WTC11 (cell line): ENCODE data around the gene ZIC4. TPM values are rescaled to one million over a fixed set of nuclear protein-coding genes. Genes with fewer than 3 reads are reported as not detected.
A peak's percentile ranks its signal among the peaks of the same experiment; 100 is the strongest.

ENCODE experiments used
- ATAC-seq: fragments of 200-7000 bp; cut with Tn5 transposase; 2 replicates; pipeline ENCODE4 v1.10.0; 2021; ENCODE audit warnings: mild to moderate bottlenecking, moderate library complexity
- CTCF ChIA-PET: fragments of 300-600 bp; sonication (Branson Sonifier 250); formaldehyde crosslinking; loops from one replicate; lab custom pipeline; 2021; ENCODE audit warnings: antibody characterized with exemption; lab: Charles Lee
- POLR2A ChIA-PET: fragments of 350-600 bp; sonication (Branson Sonifier 250); formaldehyde crosslinking; loops from one replicate; lab custom pipeline; 2021; ENCODE audit warnings: antibody characterized with exemption; lab: Charles Lee
- DNase-seq: peaks from one replicate; pipeline ENCODE4 v3.0.0; 2021; ENCODE audit warnings: low spot score
- H3K27ac Mint-ChIP-seq: 2 replicates; pipeline ENCODE4 v1.8.0; 2021; ENCODE audit warnings: mixed read lengths
- H3K27me3 Mint-ChIP-seq: 2 replicates; pipeline ENCODE4 v1.8.0; 2021; ENCODE audit warnings: low read depth, mild to moderate bottlenecking, moderate library complexity, mixed read lengths
- H3K36me3 Mint-ChIP-seq: 2 replicates; pipeline ENCODE4 v1.8.0; 2021; ENCODE audit warnings: mixed read lengths
- H3K4me1 Mint-ChIP-seq: 2 replicates; pipeline ENCODE4 v1.8.0; 2022; ENCODE audit warnings: mixed read lengths
- H3K4me3 Mint-ChIP-seq: 2 replicates; pipeline ENCODE4 v1.8.0; 2021; ENCODE audit warnings: mild to moderate bottlenecking, moderate library complexity, mixed read lengths
- H3K9me3 Mint-ChIP-seq: 2 replicates; pipeline ENCODE4 v1.8.0; 2021; ENCODE audit warnings: mixed read lengths
- ATF1 ChIP-seq: sonication (generic); formaldehyde crosslinking; IDR thresholded peaks from 2 replicates; pipeline ENCODE4 v1.8.1; 2023; ENCODE audit warnings: mild to moderate bottlenecking, moderate library complexity, missing genetic modification reagents
- ERG ChIP-seq: fragments of 250-450 bp; sonication (Bioruptor Pico); IDR thresholded peaks from 2 replicates; pipeline ENCODE4 v1.8.0; 2021; ENCODE audit warnings: mild to moderate bottlenecking
- ETV6 ChIP-seq: sonication (generic); formaldehyde crosslinking; IDR thresholded peaks from 2 replicates; pipeline ENCODE4 v1.8.1; 2022; ENCODE audit warnings: mild to moderate bottlenecking, missing genetic modification reagents
- FOXK1 ChIP-seq: sonication (generic); formaldehyde crosslinking; IDR thresholded peaks from 2 replicates; pipeline ENCODE4 v1.8.0; 2022; ENCODE audit warnings: mild to moderate bottlenecking, moderate library complexity, missing genetic modification reagents
- FOXP1 ChIP-seq: sonication (generic); formaldehyde crosslinking; IDR thresholded peaks from 2 replicates; pipeline ENCODE4 v1.8.0; 2022; ENCODE audit warnings: missing genetic modification reagents, mild to moderate bottlenecking, moderate library complexity, borderline replicate concordance
- FOXP4 ChIP-seq: sonication (generic); formaldehyde crosslinking; IDR thresholded peaks from 2 replicates; pipeline ENCODE4 v1.8.0; 2022; ENCODE audit warnings: mild to moderate bottlenecking, missing genetic modification reagents
- HMGA2 ChIP-seq: fragments of 250-450 bp; sonication (Bioruptor Pico); IDR thresholded peaks from 2 replicates; pipeline ENCODE4 v1.4.0; 2021; ENCODE audit warnings: mild to moderate bottlenecking, moderate library complexity
- IRF1 ChIP-seq: sonication (generic); formaldehyde crosslinking; IDR thresholded peaks from 2 replicates; pipeline ENCODE4 v1.8.0; 2023; ENCODE audit warnings: missing genetic modification reagents
- JUN ChIP-seq: sonication (generic); formaldehyde crosslinking; IDR thresholded peaks from 2 replicates; pipeline ENCODE4 v1.8.0; 2023; ENCODE audit warnings: mild to moderate bottlenecking, missing genetic modification reagents
- MAX ChIP-seq: sonication (generic); formaldehyde crosslinking; IDR thresholded peaks from 2 replicates; pipeline ENCODE4 v1.8.0; 2022; ENCODE audit warnings: mild to moderate bottlenecking, missing genetic modification reagents
- NR2C2 ChIP-seq: sonication (generic); formaldehyde crosslinking; IDR thresholded peaks from 2 replicates; pipeline ENCODE4 v1.8.0; 2022; ENCODE audit warnings: mild to moderate bottlenecking, missing genetic modification reagents
- SMAD3 ChIP-seq: sonication (generic); formaldehyde crosslinking; IDR thresholded peaks from 2 replicates; pipeline ENCODE4 v1.8.0; 2022; ENCODE audit warnings: missing genetic modification reagents, mild to moderate bottlenecking, borderline replicate concordance
- SOX15 ChIP-seq: fragments of 250-450 bp; sonication (Bioruptor Pico); IDR thresholded peaks from 2 replicates; pipeline ENCODE4 v1.9.0; 2021; ENCODE audit warnings: mild to moderate bottlenecking
- STAT6 ChIP-seq: sonication (generic); formaldehyde crosslinking; conservative IDR thresholded peaks from 2 replicates; pipeline ENCODE4 v1.8.1; 2023; ENCODE audit warnings: mild to moderate bottlenecking, low read depth, missing genetic modification reagents, moderate library complexity
- TEAD4 ChIP-seq: sonication (generic); formaldehyde crosslinking; IDR thresholded peaks from 2 replicates; pipeline ENCODE4 v1.8.0; 2022; ENCODE audit warnings: mild to moderate bottlenecking, missing genetic modification reagents
- TP53 ChIP-seq: sonication (generic); formaldehyde crosslinking; IDR thresholded peaks from 2 replicates; pipeline ENCODE4 v1.8.1; 2023; ENCODE audit warnings: mild to moderate bottlenecking, missing genetic modification reagents
- ZBTB21 ChIP-seq: sonication (generic); formaldehyde crosslinking; IDR thresholded peaks from 2 replicates; pipeline ENCODE4 v1.8.1; 2023; ENCODE audit warnings: mild to moderate bottlenecking, missing genetic modification reagents, borderline replicate concordance
- ZNF138 ChIP-seq: sonication (generic); formaldehyde crosslinking; conservative IDR thresholded peaks from 2 replicates; pipeline ENCODE4 v1.8.1; 2022; ENCODE audit warnings: mild to moderate bottlenecking, moderate library complexity, missing genetic modification reagents
- ZSCAN18 ChIP-seq: fragments of 250-450 bp; sonication (Bioruptor Pico); IDR thresholded peaks from 2 replicates; pipeline ENCODE4 v2.1.2; 2022; ENCODE audit warnings: mild to moderate bottlenecking, moderate library complexity
- total RNA-seq: library from RNA; stranded (reverse); gene quantifications from 3 replicates; pipeline ENCODE4 v1.2.3, GENCODE V29; 2021
- TF ChIP-seq, protein P1 (sequence below): sonication (generic); formaldehyde crosslinking; IDR thresholded peaks from 2 replicates; pipeline ENCODE4 v1.8.0; 2022; ENCODE audit warnings: mild to moderate bottlenecking, missing genetic modification reagents

The ZIC4 gene
- total RNA-seq, 1 experiment from 2014 or later, result 3.5 TPM

DNA sequence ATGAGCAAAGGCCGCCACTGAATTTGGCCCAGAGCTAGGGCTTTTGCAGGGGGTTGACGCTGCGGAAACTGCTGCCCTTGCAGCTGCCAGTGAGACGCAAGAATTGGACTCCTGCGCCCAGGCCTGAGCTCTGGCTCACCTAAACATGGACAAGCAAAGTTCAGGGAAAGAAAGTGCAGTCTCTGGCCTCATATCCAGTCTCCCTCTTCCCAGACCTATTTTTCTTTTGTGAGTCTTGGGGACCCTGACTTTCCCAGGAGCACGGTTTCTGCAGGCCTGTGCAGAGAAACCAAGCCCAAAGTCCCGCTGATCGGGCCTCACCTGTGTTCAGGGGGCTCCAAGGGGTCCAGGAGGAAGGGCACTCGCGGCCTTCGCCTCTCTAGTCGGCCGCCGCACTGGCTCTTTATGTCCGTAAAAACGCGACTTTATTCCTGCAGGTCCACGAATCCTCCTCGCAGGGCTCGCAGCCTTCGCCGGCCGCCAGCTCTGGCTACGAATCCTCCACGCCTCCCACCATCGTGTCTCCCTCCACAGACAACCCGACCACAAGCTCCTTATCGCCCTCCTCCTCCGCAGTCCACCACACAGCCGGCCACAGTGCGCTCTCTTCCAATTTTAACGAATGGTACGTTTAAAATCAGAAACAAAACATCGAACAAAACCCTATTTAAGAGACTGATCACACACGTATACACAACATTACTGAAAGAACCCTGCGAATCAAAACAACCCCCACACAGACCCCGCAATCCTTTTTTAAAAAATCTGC, 6.8 kb upstream of the ZIC4 start:
- no peak for TF ChIP-seq ZBTB21
- TF ChIP-seq FOXP4 (CRISPR knock-in tag), result no peak
- TF ChIP-seq NR2C2 (CRISPR knock-in tag), result no peak
- TF ChIP-seq ATF1 (CRISPR knock-in tag), result no peak
- TF ChIP-seq JUN (CRISPR knock-in tag), result no peak
- no peak for TF ChIP-seq TP53
- TF ChIP-seq, protein P1, sequence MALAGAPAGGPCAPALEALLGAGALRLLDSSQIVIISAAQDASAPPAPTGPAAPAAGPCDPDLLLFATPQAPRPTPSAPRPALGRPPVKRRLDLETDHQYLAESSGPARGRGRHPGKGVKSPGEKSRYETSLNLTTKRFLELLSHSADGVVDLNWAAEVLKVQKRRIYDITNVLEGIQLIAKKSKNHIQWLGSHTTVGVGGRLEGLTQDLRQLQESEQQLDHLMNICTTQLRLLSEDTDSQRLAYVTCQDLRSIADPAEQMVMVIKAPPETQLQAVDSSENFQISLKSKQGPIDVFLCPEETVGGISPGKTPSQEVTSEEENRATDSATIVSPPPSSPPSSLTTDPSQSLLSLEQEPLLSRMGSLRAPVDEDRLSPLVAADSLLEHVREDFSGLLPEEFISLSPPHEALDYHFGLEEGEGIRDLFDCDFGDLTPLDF, result no peak
- TF ChIP-seq ERG, result no peak
- no peak for TF ChIP-seq FOXK1 (CRISPR knock-in tag)
- no peak for TF ChIP-seq IRF1 (CRISPR knock-in tag)
- TF ChIP-seq TEAD4, result no peak
- no peak for TF ChIP-seq ZSCAN18 (CRISPR knock-in tag)
- no peak for TF ChIP-seq SOX15 (CRISPR knock-in tag)
- TF ChIP-seq HMGA2, result no peak
- no peak for TF ChIP-seq ETV6 (CRISPR knock-in tag)
- ChIA-PET POLR2A (interaction anchor here (1.0 to 1.8 kb wide), 5 partner anchors 10 to 35 kb away, joined by 3 to 23 read pairs (median 4); no protein-coding TSS in a partner anchor), CTCF (interaction anchor here (0.6 to 3.8 kb wide), 8 partner anchors 15 to 200 kb away, joined by 4 to 37 read pairs (median 8); no protein-coding TSS in a partner anchor)
- peaks cover 76% of the 10 kb centered on the region for H3K4me1 Mint-ChIP-seq
- peaks cover 3% of the 10 kb centered on the region; the same call in 1 of the 2 replicates for H3K36me3 Mint-ChIP-seq
- peak overlapping the region; percentile 84 for H3K27ac Mint-ChIP-seq
- DNase-seq, result peak; percentile 26
- H3K27me3 Mint-ChIP-seq, result peaks cover 99% of the 10 kb centered on the region
- no peaks in the 10 kb centered on the region for H3K9me3 Mint-ChIP-seq
- peak overlapping the region; percentile 73 for H3K4me3 Mint-ChIP-seq
- ATAC-seq, result peak; percentile 1; the same call in 1 of the 2 replicates

GRCh38 chr3:147412261-147412916, 6.0 kb upstream of the ZIC4 start:
- H3K4me1 Mint-ChIP-seq, result peaks cover 76% of the 10 kb centered on the region
- peak; percentile 73; the same call in 1 of the 2 replicates for TF ChIP-seq MAX (CRISPR knock-in tag)
- peak; percentile 28; the same call in 1 of the 2 replicates for TF ChIP-seq FOXP1 (CRISPR knock-in tag)
- no peak for TF ChIP-seq ZNF138 (CRISPR knock-in tag)
- no peak for TF ChIP-seq TEAD4
- TF ChIP-seq SMAD3, result 0 out of 2 replicates have a peak, but pooled peaks have one; percentile 23
- TF ChIP-seq STAT6 (CRISPR knock-in tag), result no peak

More at GRCh38 chr3:147412261-147412916, 6.0 kb upstream of the ZIC4 start:
- peak; percentile 74 for DNase-seq
- ChIA-PET POLR2A (interaction anchor here (0.7 to 1.8 kb wide), 5 partner anchors 11 to 35 kb away, joined by 3 to 23 read pairs (median 3); no protein-coding TSS in a partner anchor), CTCF (interaction anchor here (1.1 to 3.8 kb wide), 6 partner anchors 14 to 55 kb away, joined by 4 to 37 read pairs (median 10); no protein-coding TSS in a partner anchor)
- H3K27me3 Mint-ChIP-seq, result peaks cover 99% of the 10 kb centered on the region
- H3K9me3 Mint-ChIP-seq, result no peaks in the 10 kb centered on the region
- H3K27ac Mint-ChIP-seq, result peak overlapping the region; percentile 91
- H3K4me3 Mint-ChIP-seq, result peak overlapping the region; percentile 73
- H3K36me3 Mint-ChIP-seq, result peaks cover 3% of the 10 kb centered on the region; the same call in 1 of the 2 replicates
- peak; percentile 7 for ATAC-seq
